K562 (cell line): ENCODE results near the gene RER1. TPM values are rescaled to one million over a fixed set of nuclear protein-coding genes. Genes with fewer than 3 reads are reported as not detected.

ENCODE experiments used
- ATAC-seq: fragments of 200-7000 bp; cut with Tn5 transposase; 3 replicates; pipeline ENCODE4 v1.9.1; 2020; ENCODE audit warnings: moderate library complexity
- BruUV-seq: library from RNA; stranded (reverse); fragments of 400-500 nt; replicated peaks from 2 replicates; lab custom pipeline; 2021; lab: Mats Ljungman, UMichigan
- CTCF ChIA-PET: fragments of 300-600 bp; formaldehyde crosslinking; extraction: SDS; loops from one replicate; lab custom pipeline; 2021; ENCODE audit warnings: low intra/inter-chr PET ratio; lab: Yijun Ruan, JAX
- POLR2A ChIA-PET: fragments of 300-600, 350-650 bp; sonication (Branson Sonifier 250); formaldehyde crosslinking; extraction: SDS; loops from one replicate; lab custom pipeline; 2021; ENCODE audit warnings: antibody characterized with exemption, inconsistent platforms; lab: Yijun Ruan, JAX
- DNase-seq, 4 experiments: peaks; one replicate each; pipeline versions ENCODE4 v3.0.0 to v3.0.0-alpha.2; 2011 to 2018; ENCODE audit warnings: low spot score in 3 of 4, mixed read lengths in 3 of 4; ENCODE audit errors: extremely low read depth in 1 of 4
- FAIRE-seq: peaks from 2 replicates; lab custom pipeline; 2011; peaks lifted over from hg19 to GRCh38; lab: Jason Lieb, UNC
- H2AFZ ChIP-seq: 2 replicates; pipeline ENCODE4 v1.6.0; 2011; ENCODE audit warnings: low read depth, low read length, control low read depth, inconsistent platforms
- H3K27ac ChIP-seq: fragments of 200-600 bp; 3 replicates; pipeline ENCODE4 v1.8.0; 2011; ENCODE audit warnings: low read depth, mild to moderate bottlenecking, control low read depth, inconsistent platforms, low read length, moderate library complexity, mixed read lengths; ENCODE audit errors: extremely low read depth
- H3K27me3 ChIP-seq, 2 experiments: fragments of 300-600 bp in 1 of 2; 2 replicates in 1 of 2; 3 replicates in 1 of 2; pipeline versions ENCODE4 v1.6.0 to v1.8.0; 2011; ENCODE audit warnings: inconsistent platforms in 2 of 2, low read length in 2 of 2, mild to moderate bottlenecking in 1 of 2, mixed read lengths in 1 of 2, moderate library complexity in 1 of 2; ENCODE audit not compliant: control insufficient read depth in 2 of 2, insufficient read depth in 2 of 2
- H3K36me3 ChIP-seq: fragments of 300-600 bp; 3 replicates; pipeline ENCODE4 v1.8.0; 2011; ENCODE audit warnings: mild to moderate bottlenecking, low read length, inconsistent platforms; ENCODE audit not compliant: control insufficient read depth, insufficient read depth
- H3K4me1 ChIP-seq, 2 experiments: fragments of 200-600 bp in 1 of 2; replicated peaks in 1 of 2; 2 replicates in 1 of 2; 3 replicates in 1 of 2; pipeline versions ENCODE4 v1.5.1 to v1.8.0; 2011; ENCODE audit warnings: inconsistent platforms in 2 of 2, low read length in 2 of 2, mild to moderate bottlenecking in 1 of 2, mixed read lengths in 1 of 2, moderate library complexity in 1 of 2; ENCODE audit not compliant: control insufficient read depth in 2 of 2, insufficient read depth in 2 of 2
- H3K4me2 ChIP-seq: 2 replicates; pipeline ENCODE4 v1.6.1; 2011; ENCODE audit warnings: low read length, control low read depth, inconsistent platforms, mixed read lengths; ENCODE audit not compliant: insufficient read depth
- H3K4me3 ChIP-seq: fragments of 200-600 bp; sonication (generic), shearing (Covaris generic); 2 replicates; pipeline ENCODE4 v1.5.1; 2016; ENCODE audit warnings: control low read depth, inconsistent platforms
- H3K79me2 ChIP-seq: fragments of 200-600 bp; 3 replicates; pipeline ENCODE4 v1.8.0; 2011; ENCODE audit warnings: low read length, inconsistent platforms; ENCODE audit not compliant: control insufficient read depth, insufficient read depth
- H3K9ac ChIP-seq, 2 experiments: 2 replicates each; pipeline versions ENCODE4 v1.6.0 to v1.6.1; 2011; ENCODE audit warnings: low read depth in 2 of 2, low read length in 2 of 2, control low read depth in 1 of 2, inconsistent platforms in 1 of 2, mild to moderate bottlenecking in 1 of 2, mixed read lengths in 1 of 2; ENCODE audit not compliant: insufficient read depth in 1 of 2
- H3K9me1 ChIP-seq: one replicate; pipeline ENCODE4 v1.6.0; 2011; ENCODE audit warnings: inconsistent platforms, mild to moderate bottlenecking, low read length, moderate library complexity; ENCODE audit not compliant: control insufficient read depth, insufficient read depth
- H3K9me3 ChIP-seq: replicated peaks from 2 replicates; pipeline ENCODE4 v1.5.1; 2011; ENCODE audit warnings: low read depth, low read length, inconsistent platforms; ENCODE audit not compliant: control insufficient read depth, insufficient read depth
- H4K20me1 ChIP-seq: replicated peaks from 2 replicates; pipeline ENCODE4 v1.6.1; 2011; ENCODE audit warnings: low read length, inconsistent platforms, mixed read lengths; ENCODE audit not compliant: control insufficient read depth, insufficient read depth
- ARHGAP35 ChIP-seq: fragments of 450-650 bp; IDR thresholded peaks from 2 replicates; pipeline ENCODE4 v1.6.1; 2018; ENCODE audit not compliant: partially characterized antibody
- CBX8 ChIP-seq: fragments of 200-600 bp; sonication (generic); IDR thresholded peaks from 2 replicates; pipeline ENCODE4 v1.6.1; 2012; ENCODE audit warnings: borderline replicate concordance, mixed run types, low read depth, mild to moderate bottlenecking, moderate library complexity, mixed read lengths, low read length, control low read depth, inconsistent platforms; ENCODE audit not compliant: poor library complexity, severe bottlenecking; ENCODE audit errors: extremely low read depth
- EWSR1 ChIP-seq: fragments of 450-650 bp; IDR thresholded peaks from 2 replicates; pipeline ENCODE4 v1.6.1; 2018; ENCODE audit warnings: borderline replicate concordance, mild to moderate bottlenecking, low read depth, moderate library complexity; ENCODE audit not compliant: partially characterized antibody
- HIVEP1 ChIP-seq: fragments of 250-450 bp; sonication (Bioruptor Pico); IDR thresholded peaks from 2 replicates; pipeline ENCODE4 v1.4.0; 2020; ENCODE audit warnings: mild to moderate bottlenecking
- PHF8 ChIP-seq: fragments of 200-600 bp; sonication (generic); IDR thresholded peaks from 2 replicates; pipeline ENCODE4 v1.6.1; 2012; ENCODE audit warnings: mixed run types, mild to moderate bottlenecking, inconsistent platforms, low read length, moderate library complexity, borderline replicate concordance
- THRAP3 ChIP-seq: fragments of 450-650 bp; IDR thresholded peaks from 2 replicates; pipeline ENCODE4 v1.6.1; 2016; ENCODE audit warnings: mild to moderate bottlenecking, inconsistent platforms, borderline replicate concordance
- ZFX ChIP-seq: sonication (generic); formaldehyde crosslinking; IDR thresholded peaks from 2 replicates; pipeline ENCODE4 v1.8.0; 2022; ENCODE audit warnings: mild to moderate bottlenecking, missing genetic modification reagents, moderate library complexity
- ZNF384 ChIP-seq: IDR thresholded peaks from 2 replicates; pipeline ENCODE4 v1.6.1; 2012; ENCODE audit warnings: low read depth, low read length, improper control_type of control experiment
- WGBS: fragments of 100-300 bp; shearing (Covaris generic); methylation state at CpG from one replicate; pipeline ENCODE4 v1.1.6; 2016; ENCODE audit warnings: low coverage, mixed read lengths; ENCODE audit not compliant: insufficient coverage; ENCODE audit errors: missing lambda C conversion rate; 5-methylcytosine and 5-hydroxymethylcytosine counted together
- in situ Hi-C: fragments of 300-500 bp; cut with MboI; formaldehyde crosslinking; loops from 4 replicates; pipeline ENCODE4 v1.15.0; 2018; ENCODE audit warnings: inconsistent platforms, mixed read lengths
- intact Hi-C: fragments of 100-400 bp; cut with micrococcal nuclease; formaldehyde crosslinking; loops from 2 replicates; pipeline ENCODE4 v1.14.2; 2022
- polyA plus RNA-seq, 8 experiments: library from polyadenylated mRNA; depleted of rRNA in 4 of 8; stranded (reverse) in 5 of 8; unstranded in 3 of 8; fragments of >200 nt; fragmentation: Nextera tagmentation in 2 of 8; fragmentation: Illumina TruSeq in 1 of 8; extraction: Ambion mirVana in 2 of 8; extraction: Trizol in 1 of 8; gene quantifications; 2 replicates each; pipeline versions ENCODE4 v1.2.1 to v1.2.3, GENCODE V29; 2011 to 2014; ENCODE audit warnings: inconsistent platforms in 1 of 8, missing spikeins in 1 of 8
- total RNA-seq, 7 experiments: library from RNA; depleted of rRNA in 6 of 7; stranded (reverse); fragments of >200 nt in 6 of 7; fragmentation: Illumina TruSeq in 2 of 7; extraction: Trizol in 2 of 7; gene quantifications; 2 replicates each; pipeline versions ENCODE4 v1.2.1 to v1.2.3, GENCODE V29; 2011 to 2021; ENCODE audit warnings: low replicate concordance in 1 of 7
- TF ChIP-seq, protein P1 (sequence below), 2 experiments: fragments of 450-650 bp; IDR thresholded peaks; 2 replicates each; pipeline ENCODE4 v1.6.1; 2016
- TF ChIP-seq, protein P2 (sequence below), 3 experiments: fragments of 200-800 bp in 1 of 3; sonication (Bioruptor generic) in 1 of 3; sonication (generic) in 1 of 3; formaldehyde crosslinking in 1 of 3; IDR thresholded peaks; 2 replicates each; pipeline versions ENCODE4 v1.6.1 to v1.8.0; 2016 to 2022; ENCODE audit warnings: mild to moderate bottlenecking in 2 of 3, missing compliant biosample characterization in 2 of 3, missing genetic modification characterization in 2 of 3, missing genetic modification reagents in 1 of 3
- TF ChIP-seq, protein P3 (sequence below): fragments of 250-450 bp; sonication (Bioruptor Pico); IDR thresholded peaks from 2 replicates; pipeline ENCODE4 v1.8.0; 2022; ENCODE audit warnings: inconsistent platforms
- TF ChIP-seq, protein P4 (sequence below): sonication (generic); formaldehyde crosslinking; IDR thresholded peaks from 2 replicates; pipeline ENCODE4 v1.8.1; 2023; ENCODE audit warnings: mild to moderate bottlenecking, missing genetic modification reagents

Gene RER1
- total and polyA plus RNA-seq, 9 of the 15 experiments (the other 6 are each of a cell fraction or from before 2014, with no cell fraction given): 19.6 to 354 (median 183) TPM

DNA sequence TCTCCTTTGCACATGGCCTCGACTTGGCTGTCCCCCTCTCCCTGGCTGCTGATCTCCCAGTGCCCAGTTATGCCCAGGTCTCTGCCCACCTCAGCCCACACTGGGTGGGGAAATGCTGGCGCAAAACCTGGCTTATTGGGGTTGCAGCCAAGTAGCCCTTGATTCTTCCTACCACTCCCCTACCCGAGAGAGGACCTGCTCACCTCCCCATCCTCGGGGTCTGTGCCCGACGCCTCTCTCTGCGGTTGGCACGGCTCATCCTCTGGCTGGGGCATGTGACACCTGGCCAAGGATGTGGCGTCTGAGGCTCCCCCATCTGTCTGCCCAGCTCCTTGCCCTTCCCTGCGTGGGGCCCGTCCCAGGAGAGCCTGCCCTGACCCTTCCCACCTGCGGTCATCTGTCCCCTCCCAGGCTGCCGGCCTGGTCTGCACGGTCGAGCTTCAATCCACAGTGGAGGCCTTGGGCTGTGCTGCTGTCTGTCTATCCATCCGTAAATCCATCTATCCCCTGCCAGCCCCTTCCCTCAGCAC, 27.2 kb downstream of the RER1 start:
- ChIA-PET CTCF (interaction anchor here (0.7 kb wide), 1 partner anchor 37 kb away, joined by 3 read pairs; no protein-coding TSS in a partner anchor), POLR2A (interaction anchor here (0.7 to 1.5 kb wide), 3 partner anchors 9 to 27 kb away, joined by 3 to 5 read pairs (median 4); partner anchors contain the start of genes MORN1 and RER1)
- Histone ChIP-seq H3K36me3 (no peaks in the 10 kb centered on the region), H4K20me1 (peaks cover 8% of the 10 kb centered on the region), H3K9ac (no peak overlapping the region), H2AFZ (no peak overlapping the region), H3K27ac (no peak overlapping the region), H3K4me1 (peaks cover 5 to 49% of the 10 kb centered on the region in 2 experiments), H3K27me3 (peaks cover 26 to 34% of the 10 kb centered on the region in 2 experiments; a peak in 4 of 5 replicates), H3K9me3 (no peaks in the 10 kb centered on the region), H3K4me3 (no peak overlapping the region), H3K4me2 (no peak overlapping the region), H3K9me1 (no peaks in the 10 kb centered on the region), H3K79me2 (no peaks in the 10 kb centered on the region)
- 6% methylated on average over 16 of the region's 16 CpGs for WGBS
- TF ChIP-seq, protein P1, sequence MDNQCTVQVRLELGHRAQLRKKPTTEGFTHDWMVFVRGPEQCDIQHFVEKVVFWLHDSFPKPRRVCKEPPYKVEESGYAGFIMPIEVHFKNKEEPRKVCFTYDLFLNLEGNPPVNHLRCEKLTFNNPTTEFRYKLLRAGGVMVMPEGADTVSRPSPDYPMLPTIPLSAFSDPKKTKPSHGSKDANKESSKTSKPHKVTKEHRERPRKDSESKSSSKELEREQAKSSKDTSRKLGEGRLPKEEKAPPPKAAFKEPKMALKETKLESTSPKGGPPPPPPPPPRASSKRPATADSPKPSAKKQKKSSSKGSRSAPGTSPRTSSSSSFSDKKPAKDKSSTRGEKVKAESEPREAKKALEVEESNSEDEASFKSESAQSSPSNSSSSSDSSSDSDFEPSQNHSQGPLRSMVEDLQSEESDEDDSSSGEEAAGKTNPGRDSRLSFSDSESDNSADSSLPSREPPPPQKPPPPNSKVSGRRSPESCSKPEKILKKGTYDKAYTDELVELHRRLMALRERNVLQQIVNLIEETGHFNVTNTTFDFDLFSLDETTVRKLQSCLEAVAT (IDR thresholded peaks at IDR 0.05): no peak
- TF ChIP-seq, protein P2, sequence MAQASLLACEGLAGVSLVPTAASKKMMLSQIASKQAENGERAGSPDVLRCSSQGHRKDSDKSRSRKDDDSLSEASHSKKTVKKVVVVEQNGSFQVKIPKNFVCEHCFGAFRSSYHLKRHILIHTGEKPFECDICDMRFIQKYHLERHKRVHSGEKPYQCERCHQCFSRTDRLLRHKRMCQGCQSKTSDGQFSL (CRISPR knock-in tag; IDR thresholded peaks at IDR 0.05): no peak
- TF ChIP-seq, protein P2 (tag; IDR thresholded peaks at IDR 0.05): no peak
- TF ChIP-seq, protein P3, sequence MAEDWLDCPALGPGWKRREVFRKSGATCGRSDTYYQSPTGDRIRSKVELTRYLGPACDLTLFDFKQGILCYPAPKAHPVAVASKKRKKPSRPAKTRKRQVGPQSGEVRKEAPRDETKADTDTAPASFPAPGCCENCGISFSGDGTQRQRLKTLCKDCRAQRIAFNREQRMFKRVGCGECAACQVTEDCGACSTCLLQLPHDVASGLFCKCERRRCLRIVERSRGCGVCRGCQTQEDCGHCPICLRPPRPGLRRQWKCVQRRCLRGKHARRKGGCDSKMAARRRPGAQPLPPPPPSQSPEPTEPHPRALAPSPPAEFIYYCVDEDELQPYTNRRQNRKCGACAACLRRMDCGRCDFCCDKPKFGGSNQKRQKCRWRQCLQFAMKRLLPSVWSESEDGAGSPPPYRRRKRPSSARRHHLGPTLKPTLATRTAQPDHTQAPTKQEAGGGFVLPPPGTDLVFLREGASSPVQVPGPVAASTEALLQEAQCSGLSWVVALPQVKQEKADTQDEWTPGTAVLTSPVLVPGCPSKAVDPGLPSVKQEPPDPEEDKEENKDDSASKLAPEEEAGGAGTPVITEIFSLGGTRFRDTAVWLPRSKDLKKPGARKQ (CRISPR knock-in tag): no peak
- TF ChIP-seq ARHGAP35 (no peak), PHF8 (no peak), HIVEP1 (CRISPR knock-in tag) (no peak), EWSR1 (no peak), ZNF384 (no peak), ZFX (CRISPR knock-in tag) (no peak), CBX8 (no peak), THRAP3 (no peak)
- TF ChIP-seq, protein P4, sequence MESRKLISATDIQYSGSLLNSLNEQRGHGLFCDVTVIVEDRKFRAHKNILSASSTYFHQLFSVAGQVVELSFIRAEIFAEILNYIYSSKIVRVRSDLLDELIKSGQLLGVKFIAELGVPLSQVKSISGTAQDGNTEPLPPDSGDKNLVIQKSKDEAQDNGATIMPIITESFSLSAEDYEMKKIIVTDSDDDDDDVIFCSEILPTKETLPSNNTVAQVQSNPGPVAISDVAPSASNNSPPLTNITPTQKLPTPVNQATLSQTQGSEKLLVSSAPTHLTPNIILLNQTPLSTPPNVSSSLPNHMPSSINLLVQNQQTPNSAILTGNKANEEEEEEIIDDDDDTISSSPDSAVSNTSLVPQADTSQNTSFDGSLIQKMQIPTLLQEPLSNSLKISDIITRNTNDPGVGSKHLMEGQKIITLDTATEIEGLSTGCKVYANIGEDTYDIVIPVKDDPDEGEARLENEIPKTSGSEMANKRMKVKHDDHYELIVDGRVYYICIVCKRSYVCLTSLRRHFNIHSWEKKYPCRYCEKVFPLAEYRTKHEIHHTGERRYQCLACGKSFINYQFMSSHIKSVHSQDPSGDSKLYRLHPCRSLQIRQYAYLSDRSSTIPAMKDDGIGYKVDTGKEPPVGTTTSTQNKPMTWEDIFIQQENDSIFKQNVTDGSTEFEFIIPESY (CRISPR knock-in tag): no peak
- no TSS peak for BruUV-seq
- no peak for FAIRE-seq
- intact Hi-C loops (loop anchor here (10.0 kb wide), 2 partner anchors 226 to 1006 kb away; no protein-coding TSS in a partner anchor), in situ Hi-C loops (loop anchor here (10.0 kb wide), 1 partner anchor 216 kb away; the partner anchor contains the start of gene MMEL1)
- no peak for ATAC-seq
- no peak for DNase-seq
